T-cell (primary cell): Measurements from ENCODE around the gene GPR65. TPM values are rescaled to one million over a fixed set of nuclear protein-coding genes. Genes with fewer than 3 reads are reported as not detected.
"Not testable (repeated sequence)": the region's sequence is repeated elsewhere in the genome, so short reads cannot be mapped to it uniquely, and the experiment has no call there.

Experiments used
- ATAC-seq, 4 experiments: fragments of 200-7000 bp in 3 of 4; fragments of 150-1000 bp in 1 of 4; cut with Tn5 transposase; replicated peaks in 1 of 4; 1 replicate in 3 of 4; 2 replicates in 1 of 4; pipeline ENCODE4 v1.10.0; 2021; ENCODE audit warnings: moderate library complexity in 3 of 4, mild to moderate bottlenecking in 2 of 4, moderate number of reproducible peaks in 1 of 4
- CTCF ChIA-PET, 2 donors: fragments of 300-600 bp; sonication (Branson Sonifier 250); formaldehyde crosslinking; loops; one replicate each; lab custom pipeline; 2022; ENCODE audit warnings: antibody characterized with exemption in 2 of 2; lab: Charles Lee
- POLR2A ChIA-PET, 2 donors: fragments of 300-600 bp; sonication (Branson Sonifier 250); formaldehyde crosslinking; loops; one replicate each; lab custom pipeline; 2022; ENCODE audit warnings: antibody characterized with exemption in 2 of 2; lab: Charles Lee
- DNase-seq, 35 experiments: peaks; one replicate each; pipeline versions ENCODE4 v3.0.0 to v3.0.0-alpha.2; 2013 to 2023
- H3K27ac ChIP-seq: one replicate; pipeline ENCODE4 v1.5.1; 2013; ENCODE audit warnings: low read length
- H3K27me3 ChIP-seq, 2 experiments: replicated peaks in 1 of 2; 1 replicate in 1 of 2; 2 replicates in 1 of 2; pipeline versions ENCODE4 v1.6.1 to v1.7.0; 2013; ENCODE audit warnings: low read length in 1 of 2, mixed read lengths in 1 of 2; ENCODE audit not compliant: control insufficient read depth in 2 of 2, insufficient read depth in 2 of 2; ENCODE audit errors: extremely low read depth in 1 of 2
- H3K36me3 ChIP-seq, 2 donors: 1 replicate in 1 of 2; 2 replicates in 1 of 2; pipeline versions ENCODE4 v1.6.1 to v1.7.0; 2013; ENCODE audit warnings: low read length in 1 of 2; ENCODE audit not compliant: control insufficient read depth in 2 of 2, insufficient read depth in 1 of 2; ENCODE audit errors: extremely low read depth in 1 of 2
- H3K4me1 ChIP-seq, 2 experiments: 1 replicate in 1 of 2; 2 replicates in 1 of 2; pipeline versions ENCODE4 v1.6.1 to v1.7.0; 2013; ENCODE audit warnings: low read length in 2 of 2, mixed read lengths in 1 of 2; ENCODE audit not compliant: insufficient read depth in 2 of 2, control insufficient read depth in 1 of 2; ENCODE audit errors: extremely low read depth in 1 of 2
- H3K4me3 ChIP-seq, 2 donors: 1 replicate in 1 of 2; 2 replicates in 1 of 2; pipeline versions ENCODE4 v1.5.1 to v1.7.0; 2013; ENCODE audit warnings: mild to moderate bottlenecking in 2 of 2, low read length in 1 of 2, moderate library complexity in 1 of 2; ENCODE audit not compliant: control insufficient read depth in 1 of 2; ENCODE audit errors: extremely low read depth in 1 of 2
- H3K9me3 ChIP-seq: 2 replicates; pipeline ENCODE4 v1.7.0; 2013
- H3K27ac Mint-ChIP-seq, 2 donors: one replicate each; pipeline ENCODE4 v1.8.0; 2020 to 2021; ENCODE audit warnings: mild to moderate bottlenecking in 2 of 2, mixed read lengths in 2 of 2
- H3K27me3 Mint-ChIP-seq, 2 donors: one replicate each; pipeline ENCODE4 v1.8.0; 2021 to 2022; ENCODE audit warnings: mixed read lengths in 2 of 2
- H3K36me3 Mint-ChIP-seq: one replicate; pipeline ENCODE4 v1.8.0; 2021; ENCODE audit warnings: mixed read lengths
- H3K4me1 Mint-ChIP-seq, 3 donors: one replicate each; pipeline ENCODE4 v1.8.0; 2020 to 2022; ENCODE audit warnings: mixed read lengths in 3 of 3, mild to moderate bottlenecking in 1 of 3
- H3K4me3 Mint-ChIP-seq, 3 donors: one replicate each; pipeline ENCODE4 v1.8.0; 2020 to 2022; ENCODE audit warnings: mild to moderate bottlenecking in 3 of 3, mixed read lengths in 3 of 3, moderate library complexity in 3 of 3
- H3K9me3 Mint-ChIP-seq, 3 donors: one replicate each; pipeline ENCODE4 v1.8.0; 2020 to 2022; ENCODE audit warnings: mixed read lengths in 3 of 3
- WGBS: methylation state at CpG from one replicate; pipeline ENCODE4 v1.1.5; 2013; ENCODE audit warnings: missing lambda C conversion rate; ENCODE audit not compliant: insufficient coverage; 5-methylcytosine and 5-hydroxymethylcytosine counted together
- total RNA-seq, 35 experiments: library from RNA in 6 of 35; stranded (reverse) in 6 of 35; fragments of 120-200 nt in 1 of 35; gene quantifications; one replicate each; pipeline versions ENCODE4 v1.2.1 to v1.2.4 and lab custom pipeline; 2013 to 2026

GPR65 gene
- total RNA-seq, 5 donors from 2014 or later (not counting 1 experiment from before 2014, with no cell fraction given): 8.3 to 13.4 (median 10.9) TPM

DNA sequence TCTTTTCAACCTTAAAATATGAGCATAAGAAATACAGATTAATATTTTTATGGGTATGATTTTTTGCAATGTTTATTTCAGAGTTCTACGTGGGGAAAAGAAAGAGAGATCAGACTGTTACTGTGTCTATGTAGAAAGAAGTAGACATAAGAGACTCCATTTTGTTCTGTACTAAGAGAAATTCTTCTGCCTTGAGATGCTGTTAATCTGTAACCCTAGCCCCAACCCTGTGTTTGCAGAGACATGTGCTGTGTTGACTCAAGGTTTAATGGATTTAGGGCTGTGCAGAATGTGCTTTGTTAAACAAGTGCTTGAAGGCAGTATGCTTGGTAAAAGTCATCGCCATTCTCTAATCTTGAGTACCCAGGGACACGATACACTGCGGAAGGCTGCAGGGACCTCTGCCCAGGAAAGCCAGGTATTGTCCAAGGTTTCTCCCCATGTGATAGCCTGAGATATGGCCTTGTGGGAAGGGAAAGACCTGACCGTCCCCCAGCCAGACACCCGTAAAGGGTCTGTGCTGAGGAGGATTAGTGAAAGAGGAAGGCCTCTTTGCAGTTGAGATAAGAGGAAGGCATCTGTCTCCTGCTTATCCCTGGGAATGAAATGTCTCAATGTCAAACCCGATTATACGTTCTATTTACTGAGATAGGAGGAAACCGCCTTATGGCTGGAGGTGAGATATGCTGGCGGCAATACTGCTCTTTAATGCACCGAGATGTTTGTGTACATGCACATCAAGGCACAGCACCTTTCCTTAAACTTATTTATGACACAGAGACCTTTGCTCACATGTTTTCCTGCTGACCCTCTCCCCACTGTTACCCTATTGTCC is 19.5 kb downstream of the GPR65 start:
- 95% methylated on average over 8 of the region's 11 CpGs for WGBS
- H3K4me3 Mint-ChIP-seq: peak overlapping the region in 1 of 3 donors; percentile 47
- POLR2A ChIA-PET, H3K36me3 ChIP-seq, H3K27me3 ChIP-seq, CTCF ChIA-PET, H3K36me3 Mint-ChIP-seq, DNase-seq, ATAC-seq, H3K4me3 ChIP-seq, H3K9me3 ChIP-seq, H3K27me3 Mint-ChIP-seq: not testable (repeated sequence)
- H3K27ac Mint-ChIP-seq: peak overlapping the region; percentile 87 to 92
- peaks cover 0 to 11% (median 0%) of the 10 kb centered on the region in 3 donors for H3K9me3 Mint-ChIP-seq
- peaks cover 23 to 34% of the 10 kb centered on the region in 2 experiments for H3K4me1 ChIP-seq
- H3K27ac ChIP-seq: peak overlapping the region; percentile 46
- peaks cover 74 to 93% (median 78%) of the 10 kb centered on the region in 3 donors for H3K4me1 Mint-ChIP-seq

DNA sequence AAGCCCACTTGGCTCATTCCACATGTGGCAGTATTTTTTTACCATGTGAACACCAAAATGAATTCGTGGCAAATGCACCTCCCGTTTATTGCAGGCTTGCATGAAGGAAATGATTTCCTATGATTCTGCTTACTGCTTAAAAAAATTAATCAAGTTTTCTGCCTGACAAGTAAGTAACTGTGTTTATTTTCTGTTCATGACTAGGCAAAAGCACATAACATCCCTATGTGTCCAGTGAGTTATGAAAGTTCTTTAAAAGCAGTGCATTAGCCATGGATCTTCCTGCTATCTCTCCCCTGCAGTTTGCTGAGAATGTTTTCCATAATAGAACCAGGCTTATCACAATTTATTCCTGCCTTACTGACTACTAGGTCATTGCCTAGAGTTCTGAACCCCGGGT is 20.4 kb downstream of the GPR65 start:
- CTCF ChIA-PET: no interaction called here
- Histone ChIP-seq H3K27me3 (no peaks in the 10 kb centered on the region), H3K9me3 (no peaks in the 10 kb centered on the region), H3K4me3 (no peak overlapping the region), H3K4me1 (peaks cover 23 to 41% of the 10 kb centered on the region in 2 experiments), H3K27ac (no peak overlapping the region), H3K36me3 (no peaks in the 10 kb centered on the region)
- POLR2A ChIA-PET: no interaction called here
- peaks cover 5% of the 10 kb centered on the region for H3K36me3 Mint-ChIP-seq
- WGBS: no CpG with 5 or more reads among the region's 3 CpGs
- DNase-seq: no peak
- peak overlapping the region in 1 of 3 donors; percentile 22 for H3K4me3 Mint-ChIP-seq
- H3K9me3 Mint-ChIP-seq: peaks cover 0 to 11% (median 0%) of the 10 kb centered on the region in 3 donors
- H3K27me3 Mint-ChIP-seq: no peaks in the 10 kb centered on the region
- peak overlapping the region; percentile 87 to 92 for H3K27ac Mint-ChIP-seq
- no peak for ATAC-seq
- H3K4me1 Mint-ChIP-seq: peaks cover 75 to 93% (median 78%) of the 10 kb centered on the region in 3 donors

- Mint-ChIP-seq H3K27ac (peak overlapping the region; percentile 87 to 92), H3K27me3 (no peaks in the 10 kb centered on the region), H3K36me3 (no peaks in the 10 kb centered on the region), H3K9me3 (peaks cover 0 to 6% (median 0%) of the 10 kb centered on the region in 3 donors), H3K4me1 (peaks cover 87 to 93% (median 88%) of the 10 kb centered on the region in 3 donors), H3K4me3 (peak overlapping the region; percentile 40 to 67 (median 50))
- peak; percentile 58 to 74 (median 68) for ATAC-seq
- ChIA-PET POLR2A (interaction anchor here in 1 of 2 donors (0.6 kb wide), 1 partner anchor 18 kb away, joined by 6 read pairs; no protein-coding TSS in a partner anchor), CTCF (interaction anchor here in 1 of 2 donors (1.1 kb wide), 1 partner anchor 142 kb away, joined by 3 read pairs; no protein-coding TSS in a partner anchor)
- peaks cover 23 to 45% of the 10 kb centered on the region in 2 experiments for H3K4me1 ChIP-seq
- H3K36me3 ChIP-seq: no peaks in the 10 kb centered on the region
- peak in 2 of 35 experiments; percentile 13 to 40 for DNase-seq
- H3K27me3 ChIP-seq: no peaks in the 10 kb centered on the region
- no peak overlapping the region for H3K4me3 ChIP-seq
- H3K27ac ChIP-seq: peak overlapping the region; percentile 62
- 28% methylated on average over 2 of the region's 2 CpGs for WGBS
- H3K9me3 ChIP-seq: no peaks in the 10 kb centered on the region
Measured at GRCh38 chr14:88026890-88027289, 22.0 kb downstream of the GPR65 start.

GRCh38 chr14:88029500-88029899 is 24.6 kb downstream of the GPR65 start:
- ATAC-seq (peak in 1 of 4 experiments; percentile 52), DNase-seq (peak in 1 of 35 experiments; percentile 28)
- Mint-ChIP-seq H3K9me3 (peaks cover 0 to 6% (median 0%) of the 10 kb centered on the region in 3 donors), H3K27ac (no peak overlapping the region), H3K36me3 (no peaks in the 10 kb centered on the region), H3K4me1 (peaks cover 68 to 75% (median 70%) of the 10 kb centered on the region in 3 donors), H3K27me3 (no peaks in the 10 kb centered on the region), H3K4me3 (peak overlapping the region in 1 of 3 donors; percentile 43)
- POLR2A ChIA-PET: no interaction called here
- Histone ChIP-seq H3K4me1 (peaks cover 17 to 31% of the 10 kb centered on the region in 2 experiments), H3K4me3 (no peak overlapping the region), H3K27me3 (no peaks in the 10 kb centered on the region), H3K9me3 (no peaks in the 10 kb centered on the region), H3K36me3 (no peaks in the 10 kb centered on the region), H3K27ac (no peak overlapping the region)
- no CpG with 5 or more reads among the region's 2 CpGs for WGBS
- CTCF ChIA-PET: interaction anchor here in 1 of 2 donors (1.2 to 1.4 kb wide), 2 partner anchors 16 to 24 kb away, joined by 3 to 4 read pairs; no protein-coding TSS in a partner anchor

- no peak overlapping the region for H3K4me3 ChIP-seq
- Mint-ChIP-seq H3K27ac (peak overlapping the region; percentile 54 to 79), H3K36me3 (no peaks in the 10 kb centered on the region), H3K4me1 (peaks cover 63 to 69% (median 64%) of the 10 kb centered on the region in 3 donors), H3K27me3 (no peaks in the 10 kb centered on the region), H3K9me3 (peaks cover 0 to 6% (median 0%) of the 10 kb centered on the region in 3 donors), H3K4me3 (peak overlapping the region in 1 of 3 donors; percentile 43)
- ATAC-seq (peak in 3 of 4 experiments; percentile 46 to 56 (median 55)), DNase-seq (peak in 2 of 35 experiments; percentile 8 to 39)
- no CpG with 5 or more reads among the region's 1 CpG for WGBS
- no peaks in the 10 kb centered on the region for H3K27me3 ChIP-seq
- CTCF ChIA-PET: interaction anchor here (1.1 to 1.4 kb wide), 4 partner anchors 16 to 95 kb away, joined by 3 to 4 read pairs (median 3); no protein-coding TSS in a partner anchor
- H3K4me1 ChIP-seq: peaks cover 17 to 27% of the 10 kb centered on the region in 2 experiments
- H3K36me3 ChIP-seq: no peaks in the 10 kb centered on the region
- no peaks in the 10 kb centered on the region for H3K9me3 ChIP-seq
- POLR2A ChIA-PET: no interaction called here
- H3K27ac ChIP-seq: peak overlapping the region; percentile 8
Measured at GRCh38 chr14:88030079-88030478, 25.1 kb downstream of the GPR65 start.

- ChIA-PET CTCF (interaction anchor here (0.9 to 1.4 kb wide), 4 partner anchors 25 to 96 kb away, joined by 3 to 4 read pairs (median 3); no protein-coding TSS in a partner anchor), POLR2A (interaction anchor here in 1 of 2 donors (0.6 kb wide), 1 partner anchor 83 kb away, joined by 3 read pairs; no protein-coding TSS in a partner anchor)
- Histone ChIP-seq H3K36me3 (no peaks in the 10 kb centered on the region), H3K27ac (no peak overlapping the region), H3K9me3 (no peaks in the 10 kb centered on the region), H3K4me3 (no peak overlapping the region), H3K4me1 (peaks cover 14 to 26% of the 10 kb centered on the region in 2 experiments), H3K27me3 (no peaks in the 10 kb centered on the region)
- Mint-ChIP-seq H3K27ac (no peak overlapping the region), H3K4me1 (peaks cover 54 to 61% (median 56%) of the 10 kb centered on the region in 3 donors), H3K4me3 (no peak overlapping the region), H3K9me3 (peaks cover 0 to 6% (median 0%) of the 10 kb centered on the region in 3 donors), H3K36me3 (no peaks in the 10 kb centered on the region), H3K27me3 (no peaks in the 10 kb centered on the region)
- ATAC-seq (no peak), DNase-seq (no peak)
- WGBS: no CpG with 5 or more reads among the region's 1 CpG
Measured at GRCh38 chr14:88030892-88031291, 26.0 kb downstream of the GPR65 start.
